GM23248 (cell line): ENCODE measurements around the gene DLL1. TPM values are rescaled to one million over a fixed set of nuclear protein-coding genes. Genes with fewer than 3 reads are reported as not detected.

Experiments used
- DNase-seq: peaks from one replicate; pipeline ENCODE4 v3.0.0-alpha.2; 2015
- H2AFZ ChIP-seq: fragments of 200-600 bp; sonication (generic); 2 replicates; pipeline ENCODE4 v1.6.1; 2016; ENCODE audit warnings: antibody characterized with exemption
- H3F3A ChIP-seq: fragments of 200-600 bp; sonication (generic); 2 replicates; pipeline ENCODE4 v1.6.1; 2016; ENCODE audit warnings: mild to moderate bottlenecking, antibody characterized with exemption, mixed run types; ENCODE audit not compliant: insufficient read depth
- H3K27ac ChIP-seq: fragments of 200-600 bp; sonication (generic); 2 replicates; pipeline ENCODE4 v1.5.1; 2016; ENCODE audit warnings: mild to moderate bottlenecking
- H3K27me3 ChIP-seq: fragments of 200-600 bp; sonication (generic); replicated peaks from 2 replicates; pipeline ENCODE4 v1.6.1; 2016; ENCODE audit warnings: mild to moderate bottlenecking; ENCODE audit not compliant: insufficient read depth
- H3K36me3 ChIP-seq: fragments of 200-600 bp; sonication (generic); 2 replicates; pipeline ENCODE4 v1.6.1; 2016; ENCODE audit warnings: low read depth, mild to moderate bottlenecking
- H3K4me1 ChIP-seq: fragments of 200-600 bp; sonication (generic); 2 replicates; pipeline ENCODE4 v1.6.1; 2016; ENCODE audit warnings: mild to moderate bottlenecking; ENCODE audit not compliant: insufficient read depth
- H3K4me2 ChIP-seq: fragments of 200-600 bp; sonication (generic); one replicate; pipeline ENCODE4 v1.6.1; 2016; ENCODE audit warnings: mild to moderate bottlenecking; ENCODE audit not compliant: unreplicated experiment
- H3K4me3 ChIP-seq: fragments of 200-600 bp; sonication (generic); 2 replicates; pipeline ENCODE4 v1.5.1; 2016; ENCODE audit warnings: mild to moderate bottlenecking
- H3K79me2 ChIP-seq: fragments of 200-600 bp; sonication (generic); 2 replicates; pipeline ENCODE4 v1.6.1; 2016; ENCODE audit warnings: mild to moderate bottlenecking; ENCODE audit not compliant: insufficient read depth
- H3K9ac ChIP-seq: fragments of 200-600 bp; sonication (generic); 2 replicates; pipeline ENCODE4 v1.6.1; 2016; ENCODE audit warnings: mild to moderate bottlenecking
- H3K9me2 ChIP-seq: fragments of 200-600 bp; sonication (generic); 2 replicates; pipeline ENCODE4 v1.6.1; 2016; ENCODE audit warnings: mixed run types, mild to moderate bottlenecking, moderate library complexity; ENCODE audit not compliant: insufficient read depth
- H3K9me3 ChIP-seq: fragments of 200-600 bp; sonication (generic); one replicate; pipeline ENCODE4 v1.6.1; 2017; ENCODE audit warnings: low read depth
- H4K20me1 ChIP-seq: fragments of 200-600 bp; sonication (generic); 2 replicates; pipeline ENCODE4 v1.6.0; 2016; ENCODE audit not compliant: insufficient read depth
- EZH2 ChIP-seq: fragments of 200-600 bp; sonication (generic); IDR thresholded peaks from 2 replicates; pipeline ENCODE4 v1.6.1; 2018; ENCODE audit warnings: antibody characterized with exemption, mild to moderate bottlenecking; ENCODE audit not compliant: insufficient read depth, poor library complexity, severe bottlenecking
- EZH2phosphoT487 ChIP-seq: fragments of 200-600 bp; sonication (generic); IDR thresholded peaks from 2 replicates; pipeline ENCODE4 v1.6.1; 2018; ENCODE audit warnings: antibody characterized with exemption, moderate library complexity, mild to moderate bottlenecking, low read depth; ENCODE audit not compliant: insufficient read depth
- WGBS, 2 experiments: methylation state at CpG; one replicate each; pipeline ENCODE4 v1.1.6; 2015 to 2017; ENCODE audit warnings: low lambda C conversion rate in 2 of 2, low coverage in 1 of 2; ENCODE audit errors: missing lambda C conversion rate in 2 of 2; 5-methylcytosine and 5-hydroxymethylcytosine counted together
- in situ Hi-C: fragments of 300-500 bp; cut with MboI; formaldehyde crosslinking; loops from 2 replicates; pipeline ENCODE4 v1.15.0; 2020
- polyA plus RNA-seq: library from polyadenylated mRNA; unstranded; fragments of >200 nt; fragmentation: Nextera tagmentation; extraction: Ambion mirVana; gene quantifications from 2 replicates; pipeline ENCODE4 v1.2.1, GENCODE V29; 2016
- total RNA-seq: library from RNA; depleted of rRNA; stranded (reverse); fragments of >200 nt; shearing (Covaris generic); gene quantifications from 2 replicates; pipeline ENCODE4 v1.2.3, GENCODE V29; 2014

Gene DLL1
- total and polyA plus RNA-seq, 2 experiments from 2014 or later = 0.68 to 0.86 TPM

DNA sequence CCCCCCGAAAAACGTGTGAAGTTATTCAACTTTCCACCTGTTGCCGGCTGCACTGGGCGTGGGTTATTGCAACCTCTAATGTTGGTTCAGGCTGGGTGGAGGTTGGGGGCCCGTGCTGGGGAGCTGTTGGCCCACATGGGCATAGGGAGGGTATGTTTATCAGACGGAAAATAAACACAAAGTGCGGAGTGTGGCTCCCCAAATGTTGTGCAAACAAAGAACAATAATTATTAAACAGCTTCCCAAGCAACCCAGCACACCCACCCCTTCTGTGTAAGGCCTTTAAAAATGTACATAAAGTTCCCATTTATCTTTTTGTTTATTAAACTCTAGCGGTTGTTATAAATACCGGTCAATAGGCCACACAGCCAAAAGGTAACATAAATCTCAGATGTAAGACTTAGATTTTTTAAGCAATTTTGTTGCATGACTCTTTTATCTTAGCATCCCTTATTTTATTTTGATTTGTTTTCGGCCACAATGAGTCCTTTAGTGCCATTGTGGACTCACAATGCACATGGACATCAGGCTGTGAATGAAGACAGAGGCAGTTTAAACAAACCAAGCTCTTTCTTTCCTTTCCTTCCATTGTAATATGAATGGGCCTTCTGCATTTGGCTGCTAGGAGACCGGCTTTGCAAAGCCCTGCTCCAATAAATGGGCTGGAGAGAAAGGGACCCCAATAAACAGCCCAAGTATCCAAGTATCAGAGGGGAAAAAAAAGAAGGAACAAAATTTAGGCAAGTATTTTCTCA is 6.9 kb upstream of the DLL1 start:
- H3K9ac ChIP-seq = no peak overlapping the region
- in situ Hi-C loops = no loop called here

DNA sequence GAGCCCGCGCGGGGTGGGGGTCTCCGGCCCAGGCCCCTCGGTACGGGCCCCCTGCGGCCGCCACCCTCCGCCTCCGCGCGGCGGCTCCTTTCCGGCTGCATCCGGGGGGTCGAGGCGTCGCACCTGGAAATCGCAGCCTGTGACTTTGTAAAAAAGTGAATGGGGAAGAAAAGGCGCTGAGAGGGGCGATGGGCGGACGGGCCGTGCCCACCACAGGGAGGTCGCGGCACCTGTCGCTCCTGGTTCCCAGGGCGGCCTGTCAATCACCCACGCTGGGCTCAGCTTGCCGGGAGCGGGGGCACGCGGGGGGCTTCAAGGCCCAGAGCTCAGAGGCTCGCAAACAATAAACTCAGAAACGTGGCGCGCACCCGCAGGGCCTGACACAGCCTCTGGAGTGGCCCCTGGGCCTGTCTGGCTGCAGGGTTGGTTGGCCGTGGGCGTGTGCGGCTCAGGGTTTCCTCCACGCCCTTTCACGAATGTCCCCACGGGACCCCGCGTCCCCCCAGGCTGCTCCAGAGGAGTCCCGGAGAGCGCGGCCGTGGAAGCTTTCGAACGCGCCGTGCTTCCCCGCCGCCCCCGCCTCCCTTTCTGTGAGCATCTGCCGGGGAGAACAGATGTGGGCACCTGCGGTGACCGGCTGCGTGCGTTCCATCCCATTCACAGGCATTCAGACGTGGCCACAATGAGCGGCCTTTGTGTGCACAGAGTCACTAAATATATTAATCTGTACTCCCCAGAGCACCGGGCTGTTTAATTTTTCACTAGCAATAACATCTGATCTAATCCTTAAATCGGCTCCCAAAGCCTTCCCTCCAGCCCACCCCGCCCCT is 6.1 kb upstream of the DLL1 start:
- Histone ChIP-seq H2AFZ (no peak overlapping the region), H3K36me3 (no peaks in the 10 kb centered on the region), H3K27ac (no peak overlapping the region), H3K4me1 (0 out of 2 replicates have a peak, but pooled peaks cover 6% of the 10 kb centered on the region), H3F3A (peaks cover 11% of the 10 kb centered on the region; the same call in 1 of the 2 replicates), H3K79me2 (no peaks in the 10 kb centered on the region), H3K27me3 (peaks cover 69% of the 10 kb centered on the region), H3K9ac (no peak overlapping the region), H4K20me1 (no peaks in the 10 kb centered on the region), H3K9me2 (no peaks in the 10 kb centered on the region), H3K4me3 (no peak overlapping the region), H3K9me3 (no peaks in the 10 kb centered on the region), H3K4me2 (no peak overlapping the region)
- TF ChIP-seq EZH2phosphoT487 (0 out of 2 replicates have a peak, but pooled peaks have one; percentile 48), EZH2 (no peak)
- 26% methylated on average over 58 to 66 of the region's 67 CpGs for WGBS, 2 experiments
- in situ Hi-C loops = no loop called here
- DNase-seq = no peak

More for the DNA sequence above, 6.9 kb upstream of the DLL1 start:
- Histone ChIP-seq H3K4me1 (0 out of 2 replicates have a peak, but pooled peaks cover 6% of the 10 kb centered on the region), H3K9me2 (no peaks in the 10 kb centered on the region), H3K9me3 (no peaks in the 10 kb centered on the region), H3K36me3 (no peaks in the 10 kb centered on the region), H3F3A (0 out of 2 replicates have a peak, but pooled peaks cover 3% of the 10 kb centered on the region), H2AFZ (no peak overlapping the region), H3K27ac (no peak overlapping the region), H4K20me1 (no peaks in the 10 kb centered on the region), H3K4me3 (no peak overlapping the region), H3K4me2 (no peak overlapping the region), H3K27me3 (peaks cover 61% of the 10 kb centered on the region), H3K79me2 (no peaks in the 10 kb centered on the region)
- DNase-seq = no peak
- TF ChIP-seq EZH2 = no peak
- TF ChIP-seq EZH2phosphoT487 = no peak
- WGBS, 2 experiments = 81% methylated on average over 11 of the region's 11 CpGs

DNA sequence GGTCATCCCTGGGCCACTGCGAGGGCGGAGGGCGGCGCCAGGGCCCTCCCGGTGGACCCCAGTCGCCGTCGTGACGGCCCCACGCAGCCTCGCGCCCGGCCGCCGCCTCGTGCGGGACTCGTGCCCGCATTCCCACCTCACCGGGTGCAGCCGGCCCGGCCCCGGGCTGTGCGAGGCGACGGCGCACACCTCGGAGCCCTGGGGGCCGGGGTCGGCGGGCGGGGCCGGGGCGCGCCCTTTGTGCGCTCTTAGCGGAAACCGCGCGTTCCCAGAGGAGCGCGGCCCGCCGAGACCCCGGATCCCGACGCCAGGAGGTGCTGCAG is 5.5 kb upstream of the DLL1 start:
- in situ Hi-C loops = no loop called here
- Histone ChIP-seq H3K36me3 (no peaks in the 10 kb centered on the region), H3K9me2 (no peaks in the 10 kb centered on the region), H4K20me1 (no peaks in the 10 kb centered on the region), H3K79me2 (no peaks in the 10 kb centered on the region), H2AFZ (no peak overlapping the region), H3K27ac (no peak overlapping the region), H3K27me3 (peaks cover 74% of the 10 kb centered on the region), H3K4me1 (0 out of 2 replicates have a peak, but pooled peaks cover 6% of the 10 kb centered on the region), H3K9ac (no peak overlapping the region), H3K9me3 (no peaks in the 10 kb centered on the region), H3K4me2 (peak overlapping the region; percentile 75), H3K4me3 (no peak overlapping the region), H3F3A (peaks cover 12% of the 10 kb centered on the region; the same call in 1 of the 2 replicates)
- no peak for DNase-seq
- 3 to 8% methylated on average over 28 to 32 of the region's 47 CpGs for WGBS, 2 experiments
- TF ChIP-seq EZH2 = no peak
- no peak for TF ChIP-seq EZH2phosphoT487
